NB4 (cell line): ENCODE data around the gene SRSF9.

Experiments used
- CTCF ChIP-seq: IDR thresholded peaks from one replicate; pipeline ENCODE4 v1.5.1; 2012; ENCODE audit warnings: low read depth, low read length
- MYC ChIP-seq: IDR thresholded peaks from 2 replicates; pipeline ENCODE4 v1.6.1; 2011; ENCODE audit warnings: low read depth, low read length
- POLR2A ChIP-seq: IDR thresholded peaks from 2 replicates; pipeline ENCODE4 v1.6.1; 2011; ENCODE audit warnings: mild to moderate bottlenecking; ENCODE audit not compliant: insufficient read length; ENCODE audit errors: extremely low read depth

GRCh38 chr12:120439646-120440247 is 29.8 kb downstream of the SRSF9 start:
- TF ChIP-seq CTCF (peak; percentile 60), POLR2A (no peak), MYC (no peak)
